GM18867 (cell line): ENCODE measurements around the gene BCKDHB.
"Not testable (repeated sequence)": the region's sequence is repeated elsewhere in the genome, so short reads cannot be mapped to it uniquely, and the experiment has no call there.

Experiments used
- ATAC-seq: cut with Tn5 transposase; IDR thresholded peaks from one replicate; pipeline ENCODE4 v1.9.1; 2021; ENCODE audit warnings: mild to moderate bottlenecking, moderate library complexity; ENCODE audit not compliant: unreplicated experiment

The BCKDHB gene

GRCh38 chr6:80254716-80255115 is 148.2 kb downstream of the BCKDHB start:
- no peak for ATAC-seq

DNA sequence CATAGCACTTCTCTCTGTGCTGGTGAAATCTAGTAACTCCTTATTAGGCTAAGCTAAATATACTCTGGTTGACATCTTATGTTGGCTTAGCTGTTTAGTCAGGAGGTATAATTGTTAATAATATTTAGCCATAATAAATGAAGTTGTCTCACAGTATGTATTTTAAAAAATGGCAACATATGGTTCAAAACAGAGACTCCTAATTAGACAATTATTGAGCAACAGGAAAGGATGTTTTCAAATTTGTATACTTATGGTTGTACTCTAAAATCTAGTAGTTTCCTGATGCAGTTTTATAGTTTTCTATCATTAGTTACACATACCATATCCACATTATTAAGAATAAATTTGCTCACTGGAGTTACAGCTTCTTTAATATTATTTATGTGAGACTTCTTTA is 150.2 kb downstream of the BCKDHB start:
- no peak for ATAC-seq

DNA sequence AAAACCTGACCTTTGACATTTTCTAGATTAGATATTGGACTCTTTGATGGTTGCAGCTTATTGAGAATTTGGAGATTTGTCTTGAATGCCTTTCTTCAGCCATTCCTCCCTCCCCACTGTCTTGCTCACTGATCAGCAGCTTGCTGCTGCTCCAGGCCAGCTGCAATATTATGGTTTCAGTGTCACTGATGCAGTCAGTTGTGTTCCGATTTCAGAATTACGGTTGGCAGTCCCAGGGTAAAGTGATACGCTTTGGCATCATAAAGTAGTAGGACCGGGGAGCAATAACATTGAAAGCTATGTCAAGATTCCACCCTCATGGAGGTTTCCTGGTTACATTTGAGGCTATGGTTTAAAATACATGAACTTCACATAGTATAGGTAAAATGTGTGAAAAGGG is 152.6 kb downstream of the BCKDHB start:
- ATAC-seq, result no peak

GRCh38 chr6:80263585-80263984 is 157.1 kb downstream of the BCKDHB start:
- ATAC-seq, result no peak

GRCh38 chr6:80268865-80269730 is 162.6 kb downstream of the BCKDHB start:
- ATAC-seq, result no peak

DNA sequence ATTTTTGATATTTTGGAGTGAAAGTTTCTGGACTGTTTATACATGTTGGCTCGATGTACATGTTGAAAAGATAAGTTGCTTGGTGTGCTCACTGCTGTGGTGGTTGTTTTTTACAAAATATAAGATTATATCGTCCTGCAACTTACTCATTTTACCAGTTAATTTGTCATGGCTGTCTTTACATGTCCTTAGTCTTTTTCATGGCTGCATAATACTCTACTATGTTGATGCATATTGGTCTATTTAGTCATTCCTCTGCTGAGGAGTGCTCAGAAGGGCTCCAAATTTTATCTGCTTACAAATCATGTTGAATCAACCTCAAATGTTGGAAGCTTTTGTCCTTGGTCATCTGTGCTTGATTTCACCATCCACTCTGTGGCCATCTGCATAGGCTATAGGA is 164.6 kb downstream of the BCKDHB start:
- ATAC-seq, result no peak

DNA sequence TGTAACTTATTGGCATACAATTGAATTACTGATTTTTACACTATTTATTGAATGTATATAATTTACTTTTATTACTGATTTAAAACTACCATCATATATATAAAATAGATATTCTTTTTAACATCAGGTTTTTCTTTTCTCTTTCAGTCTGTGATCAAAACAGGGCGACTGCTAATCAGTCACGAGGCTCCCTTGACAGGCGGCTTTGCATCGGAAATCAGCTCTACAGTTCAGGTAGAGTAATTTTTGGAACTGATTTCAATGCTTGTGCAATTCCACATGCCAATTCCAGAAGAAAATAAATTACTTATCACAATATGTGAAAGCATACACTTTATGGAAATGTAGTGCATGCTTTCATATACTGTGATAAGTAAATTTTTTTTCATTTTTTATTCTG is 166.5 kb downstream of the BCKDHB start:
- no peak for ATAC-seq

DNA sequence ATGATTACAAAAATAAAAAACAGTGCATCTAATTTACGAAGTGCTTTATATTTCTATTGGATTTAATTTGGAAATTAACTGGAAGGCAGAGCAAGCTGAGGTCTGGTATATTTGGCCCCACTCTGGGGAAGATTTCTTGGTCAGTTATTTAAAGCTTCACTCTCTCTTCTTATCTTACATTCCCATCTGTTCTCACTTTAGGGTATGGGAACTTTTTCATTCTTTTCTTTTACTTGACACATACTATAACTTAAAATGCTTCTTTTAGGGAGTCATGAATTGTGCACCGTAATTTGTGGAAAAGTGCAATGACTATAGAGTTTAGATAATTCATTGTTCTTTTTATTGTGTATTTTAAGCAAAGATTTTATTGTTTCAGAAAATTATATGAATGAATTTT is 170.4 kb downstream of the BCKDHB start:
- ATAC-seq, result no peak

- ATAC-seq, result no peak
Measured at GRCh38 chr6:80277501-80277900, 171.0 kb downstream of the BCKDHB start.

DNA sequence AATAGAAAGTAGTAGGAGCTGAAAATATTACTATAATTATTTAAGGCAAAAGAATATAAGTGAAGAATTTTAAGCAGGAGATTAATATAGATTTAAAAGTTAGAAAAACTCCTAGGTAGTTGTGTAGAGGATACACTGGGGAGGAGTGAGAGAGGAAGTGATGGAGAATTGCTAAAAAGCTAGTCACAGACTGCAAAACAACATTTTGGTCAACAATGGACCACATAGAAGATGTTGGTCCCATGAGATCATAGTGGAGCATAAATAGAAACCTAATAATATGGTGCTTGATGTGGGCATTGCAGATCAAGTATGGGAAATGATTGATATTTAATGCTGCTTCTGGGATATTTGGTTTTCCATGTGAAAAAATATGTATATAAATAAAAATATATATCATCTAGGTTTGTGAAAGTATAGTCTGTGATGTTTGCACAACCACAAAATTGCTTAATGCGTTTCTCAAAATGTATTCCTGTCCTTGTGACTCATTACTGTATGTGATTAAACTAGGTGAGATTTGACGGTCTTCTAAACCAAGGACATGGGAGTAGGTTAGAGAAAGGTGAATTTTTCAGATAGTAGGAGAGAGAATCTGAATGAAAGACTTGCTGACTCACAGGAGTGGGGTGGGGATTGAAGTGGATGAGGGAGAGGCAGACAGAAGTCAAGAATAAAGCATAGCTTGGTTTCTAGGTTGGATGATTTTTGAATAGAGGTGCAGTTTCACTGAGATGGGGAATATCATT is 174.0 kb downstream of the BCKDHB start:
- ATAC-seq, result peak; percentile 57

DNA sequence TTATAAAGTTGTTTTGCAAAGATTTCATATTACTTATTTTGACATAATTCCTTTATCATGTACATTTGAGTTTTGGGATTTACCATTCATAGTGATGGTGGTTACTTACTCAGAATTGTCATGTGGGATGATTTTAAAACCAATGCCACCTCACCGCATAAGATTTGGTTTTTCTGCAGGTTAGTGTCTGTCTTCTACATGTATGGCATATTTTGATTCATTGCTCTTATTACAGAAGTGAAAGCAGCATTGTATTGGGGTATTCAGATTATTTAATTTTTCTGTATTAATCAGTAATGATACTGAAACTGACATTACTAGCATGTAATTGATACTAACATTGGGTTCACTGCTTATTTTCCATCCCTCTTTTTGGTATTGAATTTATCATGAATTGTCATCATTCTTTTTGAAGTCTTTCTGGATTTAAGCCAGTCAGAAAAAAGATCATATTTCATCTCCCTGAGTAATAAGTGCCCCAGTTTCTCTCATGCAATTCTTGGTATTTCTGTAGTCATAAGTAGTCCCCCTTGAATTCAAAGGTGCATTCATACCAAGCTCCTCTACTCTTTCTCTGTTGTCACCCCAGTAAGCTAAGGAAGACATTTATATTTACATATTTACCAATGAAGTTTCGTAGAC is 176.6 kb downstream of the BCKDHB start:
- no peak for ATAC-seq

DNA sequence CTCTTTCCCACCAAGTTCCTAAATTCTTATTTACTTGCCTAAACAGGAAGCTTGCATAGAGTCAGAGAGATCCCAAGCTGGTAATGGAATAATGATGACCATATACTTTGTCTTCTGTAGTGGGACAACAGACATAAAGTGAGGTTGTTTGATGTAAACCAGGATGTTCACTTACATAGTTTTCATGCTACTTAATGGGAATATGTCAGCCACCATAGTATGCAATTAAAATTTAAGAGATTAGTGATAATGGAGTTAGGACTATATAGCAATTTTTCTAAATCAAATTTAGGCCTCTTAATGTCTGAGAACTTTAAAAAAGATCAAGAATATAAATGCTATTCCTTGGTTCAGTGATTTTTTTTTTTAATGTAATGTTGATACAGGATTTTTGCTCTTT is 180.6 kb downstream of the BCKDHB start:
- no peak for ATAC-seq

DNA sequence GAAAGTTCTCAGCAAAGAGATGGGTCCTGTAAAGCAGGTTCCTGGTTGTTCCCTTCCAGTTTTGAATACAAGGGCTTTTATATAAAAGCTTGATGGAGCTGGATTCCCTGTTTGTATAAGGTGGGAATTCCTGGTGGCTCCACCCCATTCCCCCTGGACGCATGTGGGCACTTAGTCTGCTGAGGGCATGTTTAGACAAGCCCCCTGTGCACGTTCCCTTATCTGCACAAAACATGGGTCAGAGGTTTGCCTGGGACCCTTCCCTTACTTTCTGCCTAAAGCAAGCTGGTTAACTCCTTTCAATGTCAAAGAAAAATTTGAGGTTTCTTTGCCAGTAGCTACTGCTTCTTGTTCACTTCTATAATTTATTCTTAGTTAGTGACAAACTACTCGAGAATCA is 181.1 kb downstream of the BCKDHB start:
- ATAC-seq, result no peak

- ATAC-seq, result no peak
Measured at GRCh38 chr6:80289727-80290126, 183.3 kb downstream of the BCKDHB start.

DNA sequence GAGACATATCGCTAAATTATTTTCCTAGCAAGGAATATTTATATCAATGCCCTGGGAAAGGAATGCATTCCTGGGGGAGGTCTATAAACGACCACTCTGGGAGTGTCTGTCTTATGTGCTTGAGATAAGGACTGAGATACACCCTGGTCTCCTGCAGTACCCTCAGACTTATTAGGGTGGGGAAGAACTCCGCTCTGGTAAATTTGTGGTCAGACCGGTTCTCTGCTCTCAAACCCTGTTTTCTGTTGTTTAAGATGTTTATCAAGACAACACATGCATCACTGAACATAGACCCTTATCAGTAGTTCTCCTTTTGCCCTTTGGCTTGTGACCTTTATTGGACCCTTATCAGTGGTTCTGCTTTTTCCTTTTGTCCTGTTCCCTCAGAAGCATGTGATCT is 188.1 kb downstream of the BCKDHB start:
- not testable (repeated sequence) for ATAC-seq

DNA sequence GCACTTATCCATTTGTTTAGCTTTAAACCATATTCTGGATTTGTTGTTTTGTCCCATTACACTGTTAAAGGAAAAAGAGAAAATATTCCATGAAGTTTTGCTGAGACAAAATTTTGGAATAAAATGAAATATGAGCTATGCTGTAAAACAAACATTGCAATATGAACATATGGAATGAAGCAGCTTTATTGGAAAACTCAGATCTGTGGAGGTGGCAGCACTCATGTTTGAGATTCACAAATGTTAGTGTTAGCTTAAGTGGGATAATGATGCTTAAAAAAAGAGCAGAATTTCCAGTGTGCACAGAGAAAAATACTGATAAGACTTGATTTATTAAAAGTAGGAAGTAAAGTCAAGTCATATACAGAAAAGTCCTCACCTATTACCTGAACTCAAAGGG is 196.2 kb downstream of the BCKDHB start:
- ATAC-seq, result no peak

DNA sequence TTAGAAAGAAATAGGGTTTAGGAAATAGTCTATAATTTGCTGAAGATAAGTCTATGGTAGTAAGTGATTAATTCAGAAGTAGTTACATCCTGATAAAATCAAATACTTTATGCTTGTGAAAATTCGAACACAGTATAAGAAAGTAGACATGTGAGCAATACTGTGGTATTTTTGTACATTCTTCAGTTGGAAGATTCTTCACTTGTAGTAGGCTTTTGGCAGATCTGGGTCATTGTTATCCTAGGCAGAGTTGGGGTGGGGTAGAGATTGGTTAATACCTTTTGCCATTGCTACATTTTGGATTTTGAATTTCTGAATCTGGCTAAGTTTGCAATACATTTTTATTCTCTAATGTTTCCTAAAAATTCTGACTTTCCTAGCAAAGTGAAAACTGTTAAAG is 197.5 kb downstream of the BCKDHB start:
- ATAC-seq, result no peak

DNA sequence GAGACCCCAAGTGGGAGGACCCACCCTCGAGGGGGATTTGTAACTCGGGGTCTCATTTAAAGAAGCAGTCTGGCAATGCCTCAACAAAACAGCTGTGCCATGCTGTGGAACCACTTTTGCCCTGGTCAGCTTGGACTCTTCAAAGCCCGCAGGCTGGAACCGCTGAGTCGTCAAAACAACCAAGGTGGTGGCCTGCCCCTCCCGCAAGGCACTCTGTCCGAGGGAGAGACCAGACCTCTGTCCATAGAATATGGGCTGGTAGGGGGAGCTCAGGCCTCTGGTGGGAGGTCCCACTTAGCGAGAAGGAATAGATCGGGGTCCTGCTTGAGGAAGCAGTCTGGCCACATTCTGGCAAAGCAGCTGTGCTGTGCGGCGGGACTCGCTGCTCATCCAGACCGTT is 208.1 kb downstream of the BCKDHB start:
- ATAC-seq, result no peak

- ATAC-seq, result no peak
Measured at GRCh38 chr6:80316686-80317231, 210.3 kb downstream of the BCKDHB start.

DNA sequence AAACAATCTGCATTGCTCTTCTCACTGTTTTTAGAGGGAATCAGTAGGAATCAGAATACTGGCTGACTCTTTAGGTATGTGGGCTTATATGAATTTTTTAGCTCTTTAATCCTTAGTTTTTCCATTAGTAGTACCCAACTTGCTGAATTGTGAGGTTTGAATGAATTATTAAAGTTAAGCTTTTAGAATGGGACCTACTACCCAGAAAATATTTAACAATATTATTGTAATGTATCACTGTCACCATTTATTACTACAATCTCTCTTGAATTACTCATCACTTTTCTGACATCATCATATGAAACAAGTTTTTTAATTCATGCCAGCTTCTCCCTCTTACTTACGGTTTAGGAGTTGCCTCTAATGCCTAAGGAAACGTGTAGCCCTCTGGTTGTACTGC is 212.7 kb downstream of the BCKDHB start:
- no peak for ATAC-seq

DNA sequence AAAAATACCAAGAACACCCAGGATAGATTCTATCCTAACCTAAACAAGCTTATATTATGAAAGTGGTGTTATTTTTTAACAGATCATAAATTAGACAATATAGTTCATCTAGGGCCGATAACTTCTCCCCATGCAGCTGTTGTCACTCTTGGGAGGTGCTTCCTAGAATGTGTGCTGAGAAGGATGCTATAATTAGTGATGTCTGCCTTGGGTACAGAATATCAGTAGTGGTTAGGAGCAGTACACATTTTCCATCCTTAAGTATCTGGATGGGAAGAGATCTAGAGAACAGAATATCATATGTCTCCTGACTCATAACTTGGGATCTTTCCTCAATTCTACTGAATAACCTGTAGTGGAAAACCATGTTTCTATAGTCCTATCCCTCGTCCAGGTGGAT is 214.5 kb downstream of the BCKDHB start:
- ATAC-seq, result no peak

- ATAC-seq, result no peak
Measured at GRCh38 chr6:80325742-80326141, 219.3 kb downstream of the BCKDHB start.
